Retinal pigment epithelial cell (primary cell): Measurements from ENCODE around the gene NCBP3.
"Not testable (repeated sequence)": the region's sequence is repeated elsewhere in the genome, so short reads cannot be mapped to it uniquely, and the experiment has no call there.

Experiments used
- DNase-seq: peaks from one replicate; pipeline ENCODE4 v3.0.0-alpha.2; 2010; ENCODE audit warnings: low read depth
- H3K4me3 ChIP-seq: 2 replicates; pipeline ENCODE4 v1.5.1; 2011; ENCODE audit warnings: mild to moderate bottlenecking, low read length, control low read depth, moderate library complexity
- TF ChIP-seq, protein P1 (sequence below): conservative IDR thresholded peaks from 2 replicates; pipeline ENCODE4 v1.5.1; 2011; ENCODE audit warnings: low read depth, low read length, control low read depth, inconsistent platforms

Gene NCBP3

GRCh38 chr17:3860939-3861700, 15.1 kb upstream of the NCBP3 start:
- TF ChIP-seq, protein P1, sequence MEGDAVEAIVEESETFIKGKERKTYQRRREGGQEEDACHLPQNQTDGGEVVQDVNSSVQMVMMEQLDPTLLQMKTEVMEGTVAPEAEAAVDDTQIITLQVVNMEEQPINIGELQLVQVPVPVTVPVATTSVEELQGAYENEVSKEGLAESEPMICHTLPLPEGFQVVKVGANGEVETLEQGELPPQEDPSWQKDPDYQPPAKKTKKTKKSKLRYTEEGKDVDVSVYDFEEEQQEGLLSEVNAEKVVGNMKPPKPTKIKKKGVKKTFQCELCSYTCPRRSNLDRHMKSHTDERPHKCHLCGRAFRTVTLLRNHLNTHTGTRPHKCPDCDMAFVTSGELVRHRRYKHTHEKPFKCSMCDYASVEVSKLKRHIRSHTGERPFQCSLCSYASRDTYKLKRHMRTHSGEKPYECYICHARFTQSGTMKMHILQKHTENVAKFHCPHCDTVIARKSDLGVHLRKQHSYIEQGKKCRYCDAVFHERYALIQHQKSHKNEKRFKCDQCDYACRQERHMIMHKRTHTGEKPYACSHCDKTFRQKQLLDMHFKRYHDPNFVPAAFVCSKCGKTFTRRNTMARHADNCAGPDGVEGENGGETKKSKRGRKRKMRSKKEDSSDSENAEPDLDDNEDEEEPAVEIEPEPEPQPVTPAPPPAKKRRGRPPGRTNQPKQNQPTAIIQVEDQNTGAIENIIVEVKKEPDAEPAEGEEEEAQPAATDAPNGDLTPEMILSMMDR, result no peak
- no peak for DNase-seq
- no peak overlapping the region for H3K4me3 ChIP-seq

DNA sequence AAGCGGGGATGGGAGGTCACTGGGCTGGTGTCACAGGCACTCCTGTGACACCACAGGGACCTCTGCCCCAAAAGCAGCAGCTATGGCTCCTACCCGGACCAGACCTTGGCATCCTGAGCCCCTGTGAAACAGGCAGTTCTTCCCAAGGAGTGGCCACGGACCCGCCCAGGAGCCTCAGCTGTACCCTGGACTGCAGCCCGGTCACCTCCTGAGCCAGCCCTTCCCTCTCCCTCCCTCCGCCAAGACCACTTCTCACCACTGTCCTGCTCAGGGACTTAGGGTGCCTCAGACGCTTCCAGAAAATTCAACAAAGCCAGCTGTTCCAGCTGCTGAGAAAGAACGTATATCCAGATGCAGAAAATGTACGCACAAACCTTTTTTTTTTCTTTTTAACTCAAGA, 13.9 kb upstream of the NCBP3 start:
- no peak overlapping the region for H3K4me3 ChIP-seq
- TF ChIP-seq, protein P1, result no peak
- no peak for DNase-seq

DNA sequence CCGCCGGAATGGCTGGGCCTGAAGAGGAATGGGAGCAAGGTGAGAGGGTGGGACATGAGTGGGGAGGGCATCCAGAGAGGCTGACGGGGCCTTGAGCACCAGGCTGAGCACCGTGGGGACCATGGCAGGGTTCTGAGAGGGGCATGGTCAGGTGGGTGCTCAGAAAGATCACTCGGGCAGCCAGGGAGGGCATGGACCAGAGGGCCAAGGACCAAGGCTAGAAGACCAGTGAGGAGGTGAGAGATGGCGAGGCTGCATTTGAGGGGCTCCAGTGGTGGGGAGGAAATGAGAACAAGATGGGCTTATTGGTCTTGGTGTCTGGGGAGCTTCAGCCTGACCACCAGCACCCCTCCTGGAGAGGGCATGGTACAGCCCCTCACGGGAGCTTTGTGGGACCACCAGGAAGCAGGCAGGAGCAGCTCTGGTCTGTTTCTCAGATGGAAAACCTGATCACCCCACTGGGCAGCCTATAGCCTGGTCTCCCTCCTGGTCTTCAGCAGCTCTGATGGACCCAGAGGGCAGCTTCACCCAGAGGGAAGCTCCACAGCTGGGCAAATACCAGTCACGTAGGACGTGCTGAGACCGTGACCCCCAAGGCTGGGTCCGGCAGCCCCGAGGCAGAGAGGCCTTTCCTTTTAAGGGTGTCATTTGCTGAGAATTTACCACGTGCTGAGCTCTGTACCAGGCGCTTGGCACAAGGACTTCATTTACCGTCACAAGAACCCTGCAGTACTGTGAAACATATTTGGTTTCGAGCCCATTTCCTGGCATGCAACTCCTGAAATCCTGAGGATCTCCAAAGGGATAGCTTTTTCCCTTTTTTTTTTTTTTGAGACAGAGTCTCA, 11.4 kb upstream of the NCBP3 start:
- TF ChIP-seq, protein P1, result no peak
- H3K4me3 ChIP-seq, result no peak overlapping the region
- no peak for DNase-seq

- DNase-seq, H3K4me3 ChIP-seq: not testable (repeated sequence)
These were observed 8.2 kb upstream of the NCBP3 start for GRCh38 chr17:3854204-3854603.

DNA sequence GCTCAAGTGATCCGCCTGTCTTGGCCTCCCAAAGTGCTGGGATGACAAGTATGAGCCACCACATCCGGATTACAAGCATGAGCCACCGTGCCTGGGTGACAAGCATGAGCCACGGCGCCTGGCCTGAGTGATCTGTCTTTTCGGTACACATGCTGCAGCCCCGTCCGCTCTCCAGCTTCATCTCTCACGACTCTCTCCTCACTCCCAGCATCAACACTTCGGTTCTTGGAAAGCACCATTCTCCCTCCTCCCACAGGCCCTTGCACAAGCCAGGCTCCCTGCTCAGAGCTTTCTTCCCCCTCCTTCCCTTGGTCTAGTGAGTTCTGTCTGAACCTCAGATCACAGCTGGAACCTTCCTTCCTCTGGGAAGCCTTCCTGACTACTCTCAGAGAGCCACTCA, 6.5 kb upstream of the NCBP3 start:
- TF ChIP-seq, protein P1, result no peak
- DNase-seq, result no peak
- H3K4me3 ChIP-seq, result no peak overlapping the region

GRCh38 chr17:3851461-3852100, 5.5 kb upstream of the NCBP3 start:
- no peak overlapping the region for H3K4me3 ChIP-seq
- DNase-seq, result no peak
- TF ChIP-seq, protein P1, result no peak

DNA sequence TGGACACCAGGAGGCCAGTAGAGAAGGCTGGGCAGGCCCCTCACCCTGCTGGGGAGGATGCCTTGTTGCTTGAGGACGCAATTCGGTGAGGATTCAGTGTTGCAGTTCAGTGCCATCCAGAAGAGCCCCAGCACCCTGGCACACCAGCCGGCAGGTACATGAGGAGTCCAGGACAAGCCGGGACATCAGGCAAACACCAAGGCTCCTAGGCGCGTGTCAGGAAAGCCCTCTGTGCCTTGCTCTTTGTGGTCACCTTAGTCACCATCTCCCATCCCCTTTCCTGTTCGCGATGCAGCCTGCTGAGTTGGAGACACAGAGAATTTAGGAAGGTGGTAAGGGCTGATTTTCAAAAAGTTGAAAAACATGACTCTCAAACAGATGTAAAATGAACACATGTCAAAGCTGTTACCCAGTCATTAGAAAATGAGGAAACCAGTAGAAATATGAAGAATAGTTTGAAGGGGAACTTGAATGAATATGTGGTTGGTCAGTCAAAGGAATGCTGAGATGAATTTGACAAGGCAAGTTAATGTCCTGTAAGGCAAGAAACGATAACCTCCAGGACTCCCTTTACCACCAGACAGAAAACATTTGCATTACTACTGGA, 2.3 kb upstream of the NCBP3 start:
- DNase-seq, result no peak
- H3K4me3 ChIP-seq, result no peak overlapping the region
- TF ChIP-seq, protein P1, result no peak
